GM19351 (cell line): ENCODE results near the gene TP53I11.
A peak's percentile ranks its signal among the peaks of the same experiment; 100 is the strongest.

ENCODE experiments used
- ATAC-seq: cut with Tn5 transposase; IDR thresholded peaks from one replicate; pipeline ENCODE4 v1.9.1; 2021; ENCODE audit warnings: mild to moderate bottlenecking, moderate library complexity; ENCODE audit not compliant: unreplicated experiment

TP53I11 gene

DNA sequence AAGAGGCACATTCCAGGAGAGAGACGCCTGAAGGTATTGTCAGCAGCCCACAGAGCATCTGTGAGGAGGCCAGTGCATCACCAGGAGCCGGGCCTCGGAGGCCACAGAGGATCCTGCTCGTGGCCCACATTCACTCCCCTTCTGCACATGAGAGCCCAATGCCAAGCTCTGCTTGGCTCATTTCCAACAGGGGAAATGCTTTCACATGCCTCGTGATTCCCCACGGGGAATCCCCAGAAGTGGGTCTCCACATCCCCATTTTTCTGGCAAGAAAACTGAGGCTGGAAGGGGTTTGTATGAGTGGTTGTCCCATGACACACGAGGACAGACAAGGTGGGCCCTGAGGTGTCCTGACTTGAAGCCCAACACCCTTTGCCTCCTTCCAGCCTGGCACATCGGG, 34.4 kb downstream of the TP53I11 start:
- ATAC-seq: no peak

DNA sequence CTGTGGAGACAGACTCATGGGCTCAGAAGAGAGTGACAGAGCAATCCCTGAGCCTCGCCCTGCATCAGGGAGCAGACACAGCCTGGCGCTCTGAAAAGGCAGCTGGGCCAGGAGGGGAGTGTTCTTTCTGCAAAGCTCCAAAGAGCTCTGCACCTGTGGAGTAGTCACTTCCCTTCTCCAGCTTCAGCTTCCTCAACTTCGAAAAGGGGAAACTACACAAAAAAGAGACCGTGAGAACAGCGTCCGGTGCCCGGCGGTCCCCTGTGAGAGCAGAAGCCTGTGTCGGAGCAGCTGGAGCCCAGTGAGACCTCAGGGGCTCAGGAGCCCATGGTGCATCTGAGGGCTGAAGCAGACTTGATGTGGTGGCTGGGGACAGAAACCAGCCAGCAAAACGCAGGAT, 35.1 kb downstream of the TP53I11 start:
- ATAC-seq: no peak

DNA sequence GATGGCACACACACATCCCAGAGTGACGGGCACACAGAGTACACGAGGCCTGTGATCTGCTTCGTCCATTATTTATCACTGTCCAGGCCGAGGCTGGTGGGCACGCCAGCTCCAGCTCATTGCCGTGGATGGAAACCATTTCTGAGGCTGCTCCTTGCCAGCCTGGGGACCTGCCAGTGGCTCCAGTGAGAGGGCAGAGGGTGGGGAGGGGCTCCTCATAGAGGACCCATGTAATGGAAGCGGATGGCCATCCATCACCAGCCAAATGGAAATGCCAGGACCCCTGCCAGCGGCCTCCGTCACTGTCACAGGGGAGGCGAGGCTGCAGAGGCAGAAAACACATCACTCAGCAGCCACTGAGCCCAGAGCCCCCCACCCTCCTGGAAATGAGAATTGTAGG, 35.7 kb downstream of the TP53I11 start:
- no peak for ATAC-seq

DNA sequence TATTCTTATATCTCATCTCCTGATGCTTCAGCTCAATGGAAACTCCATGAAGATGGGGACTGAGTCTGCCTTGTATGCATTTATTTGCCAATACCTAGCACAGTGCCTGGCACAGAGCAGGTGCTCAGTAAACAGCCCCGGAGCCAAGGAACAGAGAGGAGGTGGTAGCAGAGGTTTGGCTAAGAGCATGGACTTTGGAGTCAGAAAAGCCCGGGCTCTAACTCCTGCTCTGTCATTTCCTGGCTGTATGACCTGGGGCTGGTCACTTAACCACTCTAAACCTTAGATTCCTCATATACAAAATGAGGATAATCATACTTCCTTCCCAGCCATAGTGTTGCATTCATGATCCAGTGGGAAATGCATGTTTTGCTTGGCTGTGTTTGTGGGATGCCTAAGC, 36.6 kb downstream of the TP53I11 start:
- no peak for ATAC-seq

DNA sequence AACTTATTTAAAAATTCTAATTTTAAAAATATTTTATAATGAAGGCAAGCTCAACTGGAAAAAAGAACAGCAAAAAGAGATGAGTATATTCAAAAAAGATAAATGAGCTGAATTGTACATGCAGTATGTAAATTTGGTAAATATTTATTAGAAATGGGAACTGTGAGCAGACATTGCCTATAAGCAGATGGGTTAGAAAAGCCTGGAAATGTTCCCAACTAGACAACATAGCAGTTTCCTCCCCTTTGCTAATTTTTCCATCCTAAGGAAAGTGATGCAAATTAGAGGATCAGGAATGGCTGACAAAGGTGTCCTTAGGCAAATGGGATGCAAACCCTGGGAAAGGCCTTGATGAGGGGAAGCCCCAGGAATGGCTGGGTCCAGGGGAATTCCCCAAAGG, 37.2 kb downstream of the TP53I11 start:
- no peak for ATAC-seq

DNA sequence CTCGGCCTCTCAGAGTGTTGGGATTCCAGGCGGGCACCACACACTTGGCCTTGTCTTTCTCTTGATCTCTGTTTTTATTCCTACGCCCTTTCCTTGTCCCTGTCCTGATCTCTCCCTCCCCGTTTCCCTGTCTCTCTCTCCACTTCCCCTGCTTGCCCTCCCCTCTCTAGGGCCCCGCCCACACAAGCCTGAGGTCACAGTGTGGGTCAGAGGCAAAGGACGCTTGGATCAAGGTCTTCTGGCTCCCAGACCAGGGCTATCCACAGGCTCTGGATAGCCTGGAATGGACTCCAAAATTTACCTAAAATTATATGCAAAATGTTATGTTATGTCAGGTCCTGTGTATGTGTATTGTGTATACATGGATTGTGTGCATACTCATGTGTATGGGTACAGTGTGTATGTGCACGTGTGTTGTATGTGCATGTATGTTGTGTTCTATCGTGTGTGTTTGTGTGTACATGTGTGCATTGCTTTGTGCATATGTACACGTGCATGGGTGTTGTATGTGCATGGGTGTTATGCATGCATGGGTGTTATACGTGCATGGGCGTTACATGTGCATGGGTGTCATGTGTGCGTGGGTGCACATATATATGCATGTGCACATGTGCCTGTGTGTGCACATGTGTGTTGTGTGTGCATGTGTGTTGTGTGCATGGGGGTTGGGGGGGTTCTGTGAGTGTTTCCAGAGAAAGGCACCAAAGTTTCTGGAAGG, 38.3 kb downstream of the TP53I11 start:
- no peak for ATAC-seq

DNA sequence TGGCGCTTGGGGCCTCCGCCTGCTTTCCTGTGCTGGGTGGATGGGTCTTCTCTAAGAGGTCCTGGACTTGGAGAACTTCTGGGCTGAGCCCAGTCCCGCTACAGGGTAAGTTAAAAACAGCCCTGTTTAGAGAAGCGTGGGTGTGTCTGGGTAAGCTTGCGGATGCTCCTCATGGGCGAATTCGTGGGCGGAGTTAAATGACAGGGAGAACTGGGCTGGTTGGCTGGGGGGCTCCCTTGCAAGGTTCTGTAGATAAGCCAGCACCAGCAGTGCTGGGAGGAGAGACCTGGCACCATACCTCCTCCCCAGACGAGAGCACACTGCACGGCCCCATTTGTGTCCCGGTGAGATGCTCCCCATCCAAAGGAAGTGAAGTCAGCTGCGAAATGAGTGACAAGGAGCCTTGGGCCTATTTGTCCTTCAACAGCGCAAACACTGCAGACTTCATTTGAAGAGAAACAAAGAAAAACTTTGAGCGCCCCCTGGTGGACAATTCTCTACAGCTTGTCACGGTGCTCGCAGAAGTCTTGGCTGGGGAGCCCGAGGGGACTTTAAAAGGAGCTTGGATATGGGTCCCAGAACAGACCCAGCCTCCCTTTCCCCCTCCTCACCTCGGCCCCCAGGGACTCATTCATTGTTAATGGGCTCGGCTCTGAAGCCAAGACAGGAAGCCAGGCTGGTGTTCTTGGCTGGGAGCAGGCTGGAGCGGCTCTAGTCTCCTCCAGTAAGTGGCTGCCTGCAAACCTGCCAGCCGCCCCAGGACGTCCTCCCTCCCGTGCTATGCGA, 39.5 kb downstream of the TP53I11 start:
- peak; percentile 77 for ATAC-seq

DNA sequence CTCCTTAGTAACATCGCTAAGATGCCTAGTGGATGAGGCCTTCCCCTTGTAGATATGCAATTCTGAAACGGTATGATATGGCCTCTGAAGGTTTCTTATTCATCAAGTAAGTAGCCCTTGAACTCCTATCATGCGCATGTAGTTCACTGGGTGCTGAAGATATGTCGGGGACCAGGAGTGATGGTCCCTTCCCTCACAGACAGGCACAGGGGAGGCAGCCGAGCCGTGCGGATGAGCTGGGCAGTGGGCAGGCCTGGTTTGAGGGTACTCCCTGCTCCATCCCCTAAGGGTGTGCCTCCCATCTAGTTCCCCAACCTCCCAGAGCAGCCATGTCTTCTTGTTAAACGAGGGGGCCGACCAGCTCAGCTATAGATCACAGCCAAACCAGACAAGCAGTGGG, 40.1 kb downstream of the TP53I11 start:
- no peak for ATAC-seq

DNA sequence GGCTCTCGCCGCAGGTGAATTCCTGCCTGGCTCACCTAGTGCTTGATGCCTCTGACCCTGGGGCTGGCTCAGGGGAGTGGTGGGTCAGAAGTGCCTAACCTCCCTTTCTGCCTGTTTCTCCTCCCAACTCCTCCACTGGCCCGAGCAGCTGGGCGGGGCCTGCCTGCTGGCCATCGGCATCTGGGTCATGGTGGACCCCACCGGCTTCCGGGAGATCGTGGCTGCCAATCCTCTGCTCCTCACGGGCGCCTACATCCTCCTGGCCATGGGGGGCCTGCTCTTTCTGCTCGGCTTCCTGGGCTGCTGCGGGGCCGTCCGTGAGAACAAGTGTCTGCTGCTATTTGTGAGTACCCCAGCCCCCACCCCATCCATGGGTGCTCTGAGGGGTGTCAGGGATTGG, 41.1 kb downstream of the TP53I11 start:
- ATAC-seq: no peak

DNA sequence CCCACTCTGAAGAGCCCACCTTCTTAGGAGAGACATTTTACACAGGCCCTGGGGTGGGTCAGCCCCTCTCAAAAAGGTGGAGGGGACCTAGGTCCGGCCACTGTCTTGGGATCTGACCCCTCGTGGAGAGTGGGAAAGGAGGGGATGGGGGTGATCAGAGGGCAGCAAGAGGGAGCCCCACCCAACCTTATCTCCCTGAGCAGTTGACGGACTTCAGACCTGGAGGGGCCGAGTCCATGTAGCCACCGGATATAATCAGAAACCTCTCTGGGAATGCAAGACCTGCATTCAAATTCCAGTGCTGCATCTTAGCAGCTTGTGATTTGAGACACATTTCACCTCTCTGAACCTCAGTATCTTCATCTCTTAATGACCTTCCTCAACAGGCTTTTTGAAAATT, 44.0 kb downstream of the TP53I11 start:
- ATAC-seq: no peak

DNA sequence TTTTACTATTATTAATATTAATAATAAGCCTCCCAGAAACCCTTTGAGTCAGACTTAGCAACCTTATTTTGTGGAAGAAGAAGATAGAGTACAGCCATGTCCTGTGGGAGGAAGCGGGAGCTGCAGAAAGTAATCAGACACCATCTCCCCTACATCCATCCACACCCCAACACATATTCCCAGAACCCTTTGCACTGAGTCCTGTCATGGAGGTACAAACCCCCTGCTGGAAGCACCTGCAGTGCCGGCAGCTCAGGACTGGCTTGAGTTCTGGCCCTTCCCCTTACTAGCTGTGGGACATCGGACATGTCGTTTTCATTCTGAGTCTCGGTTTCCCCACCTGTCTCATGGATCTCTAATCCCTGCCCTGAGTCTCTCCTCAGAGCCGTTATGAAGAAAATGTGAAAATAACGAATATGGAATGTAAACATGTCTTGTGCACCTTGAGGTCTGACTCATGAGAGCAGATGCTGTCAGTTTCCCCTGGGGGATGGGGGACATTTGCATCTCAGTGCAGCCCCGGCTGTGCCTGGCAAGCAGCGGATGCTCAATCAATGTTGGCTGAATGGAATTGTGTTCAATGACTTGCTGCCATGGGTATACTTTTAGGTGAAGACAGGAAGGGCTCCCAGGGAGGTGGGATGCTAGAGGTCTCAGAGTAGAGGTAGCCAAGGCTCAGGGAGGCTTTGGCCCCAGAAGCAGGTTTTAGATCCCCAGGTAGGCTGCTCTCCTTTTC, 45.4 kb downstream of the TP53I11 start:
- ATAC-seq: no peak

DNA sequence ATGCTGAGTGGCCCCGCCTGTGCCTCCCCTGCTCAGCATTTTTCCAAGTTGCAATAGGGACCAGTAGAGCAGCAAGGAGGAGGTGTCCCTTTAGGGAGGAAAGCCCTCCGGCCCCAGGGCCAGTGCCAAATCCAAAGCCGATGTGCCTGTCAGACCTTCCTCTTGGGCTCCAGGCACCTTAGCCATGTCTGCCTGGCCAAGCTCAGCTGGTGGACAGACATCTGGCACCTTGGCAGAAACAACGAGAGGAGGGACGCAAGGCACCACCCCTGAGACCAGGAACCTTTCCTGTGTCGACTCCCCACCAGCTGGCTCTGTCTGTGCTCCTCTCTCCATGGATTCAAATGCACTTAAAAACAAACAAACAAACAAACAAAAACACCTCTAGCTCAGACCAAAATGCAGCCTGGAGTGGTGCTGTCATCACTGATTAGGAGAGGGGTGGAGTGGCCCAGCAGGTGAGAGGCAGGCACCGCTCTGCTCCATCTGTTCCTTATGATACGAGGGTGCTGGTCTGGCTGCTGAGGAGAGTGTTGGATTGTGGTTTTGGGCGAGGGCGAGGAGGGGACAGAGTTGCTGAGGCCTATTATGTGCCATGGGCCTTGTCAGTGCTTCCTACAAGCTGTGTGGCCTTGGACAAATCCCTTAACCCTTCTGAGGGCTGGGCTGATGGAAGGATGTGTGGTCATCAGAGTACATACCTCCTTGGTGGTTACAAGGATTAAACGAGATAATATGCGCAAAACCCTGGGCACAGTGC, 46.2 kb downstream of the TP53I11 start:
- no peak for ATAC-seq

DNA sequence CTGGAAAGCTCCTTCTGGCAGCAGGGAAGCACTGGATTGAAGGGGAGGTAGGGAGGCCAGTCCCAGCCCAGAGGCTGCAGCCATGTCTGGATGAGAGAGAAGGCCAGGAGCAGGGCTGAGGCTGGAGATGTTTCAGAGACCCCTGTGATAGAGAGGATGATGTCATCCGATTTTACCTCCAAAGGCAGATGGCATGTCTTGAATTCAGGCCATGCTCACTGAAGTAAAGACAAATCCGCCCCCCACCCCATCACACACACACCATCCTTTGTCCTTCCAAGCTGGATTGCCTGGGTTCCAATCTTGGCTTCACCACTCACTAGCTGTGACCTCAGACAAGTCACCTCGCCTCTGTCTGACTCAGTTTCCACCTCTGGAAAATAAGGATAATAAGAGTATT, 47.2 kb downstream of the TP53I11 start:
- no peak for ATAC-seq

DNA sequence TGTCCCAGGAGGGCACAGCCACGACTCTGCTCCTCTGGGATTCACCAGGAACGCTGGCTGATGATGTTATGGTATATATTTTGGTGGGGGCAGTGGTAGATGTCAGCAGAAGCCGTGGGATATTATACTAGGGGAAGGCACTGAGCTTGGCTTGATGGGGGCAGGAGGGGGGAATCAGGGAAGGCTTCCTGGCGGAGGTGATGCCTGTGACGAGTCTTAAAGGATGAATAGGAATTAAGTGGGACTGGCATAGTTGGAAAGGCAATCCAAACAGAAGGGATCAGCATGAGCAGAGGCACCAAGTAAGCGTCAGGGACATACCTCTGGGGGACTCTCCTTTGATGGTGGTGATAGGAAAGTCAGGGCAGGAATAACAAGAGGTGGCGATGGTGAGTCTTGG, 47.6 kb downstream of the TP53I11 start:
- no peak for ATAC-seq

DNA sequence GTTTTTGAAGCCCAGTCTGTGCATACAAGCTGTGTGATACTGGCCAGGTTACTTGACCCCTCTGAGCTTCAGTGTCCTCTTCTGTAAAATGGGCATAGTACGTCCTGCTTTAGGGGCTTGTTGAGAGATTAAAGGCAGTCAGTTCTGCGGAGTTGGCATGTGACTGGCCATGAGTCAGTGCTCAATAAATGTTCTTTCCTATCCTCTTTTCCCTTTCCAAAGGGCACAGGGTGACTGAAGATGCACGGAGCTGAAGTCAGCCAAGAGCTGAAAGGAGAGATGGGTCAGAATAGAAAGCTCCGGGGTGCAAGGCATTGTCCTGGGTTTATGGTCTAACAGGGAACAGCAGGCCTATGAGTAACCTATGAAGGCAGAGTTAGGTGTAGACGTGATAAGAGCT, 48.9 kb downstream of the TP53I11 start:
- no peak for ATAC-seq

DNA sequence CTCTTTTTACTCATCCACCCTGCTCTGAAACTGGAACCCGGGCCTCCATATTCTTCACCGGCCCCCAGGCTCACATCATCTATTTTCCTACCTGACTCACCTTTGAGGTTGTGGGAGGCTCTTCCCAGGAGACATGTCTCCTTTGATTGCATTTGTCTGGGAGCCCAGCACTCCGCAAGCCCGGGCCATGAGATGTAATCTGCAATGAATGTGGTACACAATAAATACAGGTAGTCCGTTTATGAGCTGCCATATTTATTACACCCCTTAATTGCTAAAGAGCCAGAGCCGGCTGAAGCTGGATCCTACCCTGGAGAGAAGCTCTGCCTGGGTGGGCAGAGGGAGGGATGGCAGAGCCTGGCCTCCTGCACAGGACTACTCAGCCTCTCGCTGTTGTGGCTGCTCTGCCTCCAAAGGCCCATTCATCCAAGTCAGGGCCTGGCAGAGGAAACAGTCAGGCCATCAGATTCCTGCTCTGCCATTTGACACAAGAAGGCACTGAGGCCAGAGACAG, 49.5 kb downstream of the TP53I11 start:
- ATAC-seq: no peak

DNA sequence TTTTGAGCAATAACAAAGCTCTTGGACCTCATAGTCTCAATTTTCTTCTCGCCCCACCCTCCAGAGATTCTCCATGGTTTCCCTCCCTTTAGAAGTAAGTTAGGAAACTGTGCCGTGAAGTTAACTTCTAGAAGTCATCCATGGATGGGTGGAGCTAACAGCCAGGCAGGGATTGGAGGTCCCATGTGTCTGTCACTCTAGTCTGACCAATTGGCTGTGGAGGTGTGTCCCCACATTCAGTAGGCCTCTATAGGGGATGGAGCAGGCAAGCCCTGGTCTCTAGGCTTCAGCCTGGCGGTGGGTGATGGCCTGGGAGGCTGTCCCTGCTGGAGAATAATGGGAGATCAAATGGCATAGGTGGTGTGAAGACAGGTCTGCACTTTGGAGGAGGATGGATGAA, 50.7 kb downstream of the TP53I11 start:
- ATAC-seq: peak; percentile 54

DNA sequence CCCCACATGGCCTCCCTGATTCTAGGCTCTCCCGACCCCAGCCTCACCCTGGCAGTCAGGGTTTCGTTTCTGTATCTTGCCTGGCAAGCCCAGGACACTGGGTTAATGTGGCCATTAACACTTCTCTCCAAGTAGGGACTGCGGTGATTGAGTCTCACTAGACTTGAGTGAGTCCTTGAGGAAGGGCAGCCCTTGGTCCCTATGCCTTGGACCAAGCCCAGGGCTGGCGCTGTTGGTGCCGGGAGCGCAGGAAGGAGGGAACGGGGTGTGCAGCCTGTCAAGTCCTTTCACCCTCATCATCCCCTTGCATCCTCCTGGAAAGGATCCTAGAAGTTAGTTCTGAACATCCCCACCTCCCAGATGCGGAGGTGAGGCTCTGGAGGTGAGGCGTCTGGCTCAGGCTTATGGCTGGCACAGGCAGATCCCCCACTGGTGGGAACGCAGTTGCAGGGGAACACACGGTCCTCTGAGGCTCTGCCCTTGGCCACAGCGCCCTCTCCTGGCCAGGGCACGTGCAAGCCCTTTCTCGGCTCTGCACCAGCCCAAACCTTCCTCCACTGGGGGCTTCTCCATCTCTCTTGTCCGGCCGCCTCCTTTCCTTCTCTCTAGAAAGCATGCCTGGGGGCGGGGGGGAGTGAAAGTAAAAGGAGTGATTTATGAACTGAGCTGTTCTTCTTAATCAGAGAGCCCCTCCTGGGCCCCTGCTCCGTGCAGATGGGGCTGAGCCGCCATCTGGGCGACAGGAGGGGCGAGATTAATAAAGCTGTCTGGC, 56.7 kb downstream of the TP53I11 start:
- ATAC-seq: peak; percentile 81

DNA sequence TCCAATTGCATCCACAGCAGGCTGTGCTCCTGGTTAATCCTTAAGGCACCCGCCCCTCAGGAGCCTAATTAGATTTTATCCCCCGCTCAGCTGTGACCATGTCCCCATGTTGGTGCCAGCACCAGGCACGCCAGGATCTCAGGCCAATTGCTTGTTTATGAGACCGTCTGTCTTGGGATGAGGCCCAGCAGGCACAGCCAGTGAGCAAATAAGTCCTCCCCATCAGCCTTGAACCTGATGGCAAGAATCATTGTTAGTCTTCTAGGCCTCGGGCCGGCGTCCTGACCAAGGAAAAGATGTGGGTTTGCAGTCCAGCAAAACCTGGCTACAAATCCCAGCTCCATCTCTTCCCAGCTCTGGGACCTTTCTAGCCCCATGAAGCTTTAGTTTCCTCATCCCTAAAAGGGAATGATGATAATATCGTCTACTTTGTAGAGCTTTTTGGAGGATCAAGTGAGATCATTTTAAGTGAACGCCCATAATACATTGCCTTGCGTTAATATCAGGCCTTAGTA, 57.3 kb downstream of the TP53I11 start:
- no peak for ATAC-seq

DNA sequence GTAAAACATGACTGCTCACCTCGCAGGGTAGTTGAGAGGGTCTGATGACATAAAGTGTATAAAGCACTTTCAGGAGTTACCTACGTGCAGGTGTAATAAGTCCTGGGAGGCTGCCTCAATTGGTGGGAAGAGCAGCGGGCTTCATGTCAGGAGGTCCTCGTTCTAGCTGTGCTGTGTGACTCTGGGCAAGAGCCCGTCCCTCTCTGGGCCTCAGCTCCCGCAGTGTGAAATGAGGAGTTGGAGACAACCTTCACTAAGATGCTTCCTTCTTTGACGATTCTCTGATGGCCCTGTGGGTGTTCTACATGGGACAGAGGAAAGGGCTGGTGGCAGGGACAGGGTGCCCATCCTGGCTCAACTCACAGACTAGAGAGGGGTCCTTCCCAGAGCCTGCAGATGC, 57.8 kb downstream of the TP53I11 start:
- no peak for ATAC-seq
